ENCODE data around the gene SP2. TPM values are rescaled to one million over a fixed set of nuclear protein-coding genes. Genes with fewer than 3 reads are reported as not detected.

Gene SP2
- total and polyA plus RNA-seq, 2 of the 8 experiments (the other 6 are each of a cell fraction or from before 2014, with no cell fraction given) = 5.6 to 13.8 TPM

DNA sequence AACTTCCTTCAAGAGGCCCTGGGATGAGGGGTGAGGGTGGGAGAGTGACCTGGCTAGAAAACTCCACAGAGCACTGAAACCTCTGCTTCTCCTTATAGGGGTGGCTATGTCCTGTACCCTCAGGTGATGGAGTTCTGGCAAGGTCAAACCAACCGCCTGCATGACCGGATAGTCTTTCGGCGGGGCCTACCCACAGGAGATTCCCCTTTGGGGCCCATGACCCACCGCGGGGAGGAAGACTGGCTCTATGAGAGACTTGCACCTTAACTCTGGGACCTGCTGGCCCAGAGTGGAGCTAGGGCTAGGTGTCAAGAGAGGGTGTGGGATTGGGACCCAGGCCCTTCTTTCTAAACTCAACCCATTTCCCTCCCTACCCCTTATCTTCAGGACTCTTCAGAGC, 50.5 kb downstream of the SP2 start:
- FAIRE-seq = no peak

More for the DNA sequence above, 50.5 kb downstream of the SP2 start:
- H3K4me1 ChIP-seq (replicated peaks in 1 of 4; ENCODE audit: control insufficient read depth in 3 of 4, insufficient read depth in 4 of 4, low read length in 3 of 4) = peaks cover 0 to 8% (median 4%) of the 10 kb centered on the region in 4 experiments; a peak in 4 of 7 replicates
- no peaks in the 10 kb centered on the region for H4K20me1 ChIP-seq (replicated peaks in 1 of 2; ENCODE audit: control insufficient read depth in 1 of 2, insufficient read depth in 2 of 2, low read length in 2 of 2)
- H3K4me3 ChIP-seq (ENCODE audit: extremely low read depth in 1 of 4, insufficient read depth in 2 of 4, low read depth in 3 of 4, low read length in 4 of 4) = no peak overlapping the region
- no peak overlapping the region for H3K9ac ChIP-seq (replicated peaks in 1 of 4; ENCODE audit: extremely low read depth in 1 of 4, low read depth in 3 of 4, low read length in 3 of 4)
- no peak for DNase-seq (ENCODE audit: low read depth in 1 of 2, low spot score in 2 of 2)
- no peaks in the 10 kb centered on the region for H3K79me1 ChIP-seq (ENCODE audit: low read depth, low read length)
- peaks cover 0 to 6% (median 0%) of the 10 kb centered on the region in 4 experiments; a peak in 1 of 7 replicates for H3K27me3 ChIP-seq (replicated peaks in 1 of 4; ENCODE audit: control insufficient read depth in 3 of 4, extremely low read depth in 1 of 4, insufficient read depth in 3 of 4, low read length in 3 of 4)
- H4K5ac ChIP-seq (ENCODE audit: insufficient read length, low read depth, low read length) = no peak overlapping the region
- no peak overlapping the region for H4K8ac ChIP-seq (ENCODE audit: extremely low read depth, insufficient read depth, low read length)
- H3K23me2 ChIP-seq (ENCODE audit: low read depth, low read length) = no peaks in the 10 kb centered on the region
- H2BK5ac ChIP-seq (ENCODE audit: low read depth, low read length) = no peak overlapping the region
- ChIA-PET POLR2A (ENCODE audit: partially characterized antibody) (interaction anchor here (0.6 to 2.2 kb wide), 7 partner anchors 11 to 1456 kb away, joined by 3 to 7 read pairs (median 3); partner anchors contain the start of genes PRR15L and SP2), CTCF (ENCODE audit: partially characterized antibody) (interaction anchor here (0.7 to 28.0 kb wide), 29 partner anchors 10 to 732 kb away, joined by 3 to 1010 read pairs (median 4); partner anchors contain the start of genes CDK5RAP3, LRRC46, MRPL10 and NFE2L1)
- no peak overlapping the region for H2BK20ac ChIP-seq (ENCODE audit: low read length)
- H3K14ac ChIP-seq (ENCODE audit: insufficient read length) = no peak overlapping the region
- TF ChIP-seq POU5F1 (IDR thresholded peaks at IDR 0.05; ENCODE audit: low read depth, low read length) (no peak), NANOG (IDR thresholded peaks at IDR 0.05; ENCODE audit: insufficient read depth, low read depth, low read length, poor library complexity, severe bottlenecking) (no peak), SUZ12 (IDR thresholded peaks at IDR 0.05; ENCODE audit: low read length) (no peak), TBP (IDR thresholded peaks at IDR 0.05; ENCODE audit: low read depth, low read length) (no peak), KDM5A (IDR thresholded peaks at IDR 0.05; ENCODE audit: low read length) (no peak), MAFK (IDR thresholded peaks at IDR 0.05; ENCODE audit: low read depth, low read length) (no peak), PHF8 (conservative IDR thresholded peaks at IDR 0.05; ENCODE audit: low read depth, low read length) (no peak), POLR2AphosphoS5 (IDR thresholded peaks at IDR 0.05; ENCODE audit: low read depth, low read length) (no peak), CHD2 (IDR thresholded peaks at IDR 0.05; ENCODE audit: low read length) (no peak), HDAC2 (IDR thresholded peaks at IDR 0.05; ENCODE audit: borderline replicate concordance in 1 of 2, low read depth in 2 of 2, low read length in 2 of 2) (no peak), HDAC6 (IDR thresholded peaks at IDR 0.05; ENCODE audit: low read depth, low read length) (no peak)
- H3K23ac ChIP-seq (ENCODE audit: insufficient read length) = no peak overlapping the region
- H3K56ac ChIP-seq (replicated peaks; ENCODE audit: insufficient read length, low read depth, low read length) = no peak overlapping the region
- H3K4ac ChIP-seq (replicated peaks; ENCODE audit: insufficient read length, low read depth, low read length) = no peak overlapping the region
- H2BK15ac ChIP-seq (ENCODE audit: low read length) = no peak overlapping the region
- no peak overlapping the region for H3K18ac ChIP-seq (ENCODE audit: extremely low read depth, low read length)
- no peaks in the 10 kb centered on the region for H3K9me3 ChIP-seq (ENCODE audit: insufficient read depth in 2 of 2, low read depth in 1 of 2, low read length in 1 of 2)
- H2BK12ac ChIP-seq (ENCODE audit: low read depth, low read length) = no peak overlapping the region
- WGBS, 2 experiments (ENCODE audit: extremely low coverage in 1 of 2, insufficient coverage in 1 of 2, insufficient read length in 1 of 2, insufficient replicate concordance in 2 of 2, low coverage in 1 of 2, low lambda C conversion rate in 2 of 2, missing lambda C conversion rate in 1 of 2) = 96% methylated on average over 6 of the region's 6 CpGs; no CpG with 5 or more reads in 1 of the 2 experiments
- H2AFZ ChIP-seq (ENCODE audit: low read length) = no peak overlapping the region
- H2BK120ac ChIP-seq (replicated peaks; ENCODE audit: low read depth, low read length) = no peak overlapping the region
- H3K27ac ChIP-seq (ENCODE audit: low read depth, low read length) = no peak overlapping the region
- no peaks in the 10 kb centered on the region for H3K79me2 ChIP-seq (ENCODE audit: control insufficient read depth in 1 of 2, insufficient read depth in 2 of 2, low read length in 2 of 2)
- no peak overlapping the region for H4K91ac ChIP-seq (replicated peaks; ENCODE audit: insufficient read length, low read length)
- H3K4me2 ChIP-seq (ENCODE audit: insufficient read depth in 1 of 2, low read depth in 2 of 2, low read length in 2 of 2) = no peak overlapping the region
- H3K36me3 ChIP-seq (ENCODE audit: control insufficient read depth in 2 of 4, insufficient read depth in 4 of 4, low read length in 3 of 4) = no peaks in the 10 kb centered on the region; a peak in 1 of 8 replicates
- no peak overlapping the region for H2AK5ac ChIP-seq (ENCODE audit: low read depth, low read length)
